HT1080 (cell line): Measurements from ENCODE around the gene DLEU7. TPM values are rescaled to one million over a fixed set of nuclear protein-coding genes. Genes with fewer than 3 reads are reported as not detected.

Experiments
- DNase-seq: peaks from one replicate; pipeline ENCODE4 v3.0.0-alpha.2; 2015; ENCODE audit warnings: low read depth
- polyA plus RNA-seq, 2 experiments: library from polyadenylated mRNA; depleted of rRNA; stranded (reverse); fragments of >200 nt; gene quantifications; 2 replicates each; pipeline ENCODE4 v1.2.3, GENCODE V29; 2015
- total RNA-seq: library from RNA; depleted of rRNA; stranded (reverse); fragments of >200 nt; shearing (Covaris generic); gene quantifications from 2 replicates; pipeline ENCODE4 v1.2.3, GENCODE V29; 2014; rRNA removed

The DLEU7 gene
- not detected in 2 replicates for total RNA-seq
- not detected in 2 replicates for polyA plus RNA-seq (2015; cell fraction: cytosol; rRNA removed)
- polyA plus RNA-seq (2015; cell fraction: nucleus; rRNA removed), result not detected in 2 replicates

GRCh38 chr13:50843257-50844083 is at the start of gene DLEU7:
TSS of gene DLEU7 (minus strand) at chr13:50843692. CDS start at chr13:50843646, 46 bp downstream.
- DNase-seq, result no peak

- DNase-seq, result no peak
Measured at GRCh38 chr13:50892210-50892944, 48.9 kb upstream of the DLEU7 start.

- DNase-seq, result no peak
Measured at GRCh38 chr13:50891206-50891605, 47.7 kb upstream of the DLEU7 start.

- no peak for DNase-seq
Measured at GRCh38 chr13:50889317-50889716, 45.8 kb upstream of the DLEU7 start.

- DNase-seq, result no peak
Measured at GRCh38 chr13:50888362-50888761, 44.9 kb upstream of the DLEU7 start.

- DNase-seq, result no peak
Measured at GRCh38 chr13:50887151-50887550, 43.7 kb upstream of the DLEU7 start.

DNA sequence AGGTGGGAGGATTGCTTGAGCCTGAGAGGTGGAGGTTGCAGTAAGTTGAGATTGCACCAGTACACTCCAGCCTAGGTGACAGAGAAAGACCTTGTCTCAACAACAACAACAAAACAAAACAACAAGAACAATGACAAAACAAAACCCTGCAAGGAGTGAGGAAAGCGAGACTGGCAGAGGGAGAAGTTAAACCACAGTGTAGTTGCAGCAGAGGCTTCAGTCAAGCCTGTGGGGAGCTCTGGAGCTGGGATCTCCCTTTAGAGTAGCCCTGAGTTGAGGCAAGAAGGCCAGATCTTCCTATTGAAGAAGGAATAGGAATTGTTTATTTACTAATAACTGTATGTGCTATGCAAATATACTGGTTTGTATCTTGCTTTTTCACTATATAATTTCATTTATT is 40.8 kb upstream of the DLEU7 start:
- no peak for DNase-seq

- no peak for DNase-seq
Measured at GRCh38 chr13:50883728-50884127, 40.2 kb upstream of the DLEU7 start.

DNA sequence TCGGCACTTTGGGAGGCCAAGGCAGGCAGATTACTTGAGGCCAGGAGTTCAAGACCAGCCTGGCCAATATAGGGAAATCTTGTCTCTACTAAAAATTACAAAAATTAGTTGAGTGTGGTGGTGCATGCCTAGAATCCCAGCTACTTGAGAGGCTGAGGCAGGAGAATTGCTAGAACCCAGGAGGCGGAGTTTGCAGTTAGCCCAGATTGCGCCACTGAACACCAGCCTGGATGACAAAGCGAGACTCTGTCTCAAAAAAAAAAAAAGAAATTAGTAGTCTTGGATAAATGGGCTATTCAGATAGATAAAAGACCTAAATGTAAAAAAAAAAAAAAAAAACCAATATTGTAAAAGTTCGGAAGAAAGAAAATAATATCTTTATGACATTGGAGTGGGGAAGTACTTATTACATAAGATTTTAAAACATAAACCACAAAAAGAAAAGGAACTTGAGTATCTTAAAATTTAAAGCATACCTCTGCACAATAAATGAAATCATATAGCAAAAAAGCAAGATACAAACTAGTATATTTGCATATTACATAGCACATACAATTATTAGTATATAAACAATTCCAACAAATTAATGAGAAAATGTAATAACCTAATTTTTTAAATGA is 39.4 kb upstream of the DLEU7 start:
- DNase-seq, result no peak

- no peak for DNase-seq
Measured at GRCh38 chr13:50873991-50874390, 30.5 kb upstream of the DLEU7 start.

DNA sequence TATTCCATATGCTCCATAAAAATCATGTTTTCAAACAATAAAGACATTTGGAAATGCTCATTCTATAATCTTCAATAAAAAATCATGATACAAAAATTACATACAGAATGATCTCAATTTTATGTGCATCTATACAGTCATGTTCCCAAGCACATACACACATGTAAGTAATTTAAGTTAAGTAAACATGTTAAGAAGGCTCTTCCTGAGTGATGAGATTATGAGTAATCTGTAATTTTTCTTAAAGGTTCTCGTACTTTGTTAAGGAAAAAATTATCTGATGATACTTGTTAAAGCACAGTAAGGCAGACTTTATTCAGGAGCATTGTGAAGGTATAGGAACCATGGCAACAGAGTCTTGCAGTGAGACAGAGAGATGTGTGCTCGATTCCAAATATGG is 30.0 kb upstream of the DLEU7 start:
- no peak for DNase-seq

DNA sequence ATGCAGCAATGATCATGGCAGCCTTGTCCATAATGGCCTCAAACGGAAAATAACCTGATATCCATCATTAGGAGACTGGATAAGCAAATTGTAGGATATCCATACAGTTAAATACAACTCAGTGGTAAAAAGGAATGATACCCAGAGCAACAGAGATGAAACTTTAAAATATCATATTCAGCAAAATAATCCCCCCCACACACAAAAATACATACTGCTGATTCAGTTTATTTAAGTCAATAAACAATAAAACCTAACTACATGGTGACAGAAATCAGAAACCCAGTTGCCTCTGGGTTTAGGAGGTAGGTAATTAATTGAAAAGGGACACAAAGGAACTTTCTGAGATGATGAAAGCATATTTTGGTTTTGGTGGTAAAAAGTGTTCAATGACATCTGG is 27.9 kb upstream of the DLEU7 start:
- DNase-seq, result no peak

- no peak for DNase-seq
Measured at GRCh38 chr13:50867637-50867945, 24.1 kb upstream of the DLEU7 start.

DNA sequence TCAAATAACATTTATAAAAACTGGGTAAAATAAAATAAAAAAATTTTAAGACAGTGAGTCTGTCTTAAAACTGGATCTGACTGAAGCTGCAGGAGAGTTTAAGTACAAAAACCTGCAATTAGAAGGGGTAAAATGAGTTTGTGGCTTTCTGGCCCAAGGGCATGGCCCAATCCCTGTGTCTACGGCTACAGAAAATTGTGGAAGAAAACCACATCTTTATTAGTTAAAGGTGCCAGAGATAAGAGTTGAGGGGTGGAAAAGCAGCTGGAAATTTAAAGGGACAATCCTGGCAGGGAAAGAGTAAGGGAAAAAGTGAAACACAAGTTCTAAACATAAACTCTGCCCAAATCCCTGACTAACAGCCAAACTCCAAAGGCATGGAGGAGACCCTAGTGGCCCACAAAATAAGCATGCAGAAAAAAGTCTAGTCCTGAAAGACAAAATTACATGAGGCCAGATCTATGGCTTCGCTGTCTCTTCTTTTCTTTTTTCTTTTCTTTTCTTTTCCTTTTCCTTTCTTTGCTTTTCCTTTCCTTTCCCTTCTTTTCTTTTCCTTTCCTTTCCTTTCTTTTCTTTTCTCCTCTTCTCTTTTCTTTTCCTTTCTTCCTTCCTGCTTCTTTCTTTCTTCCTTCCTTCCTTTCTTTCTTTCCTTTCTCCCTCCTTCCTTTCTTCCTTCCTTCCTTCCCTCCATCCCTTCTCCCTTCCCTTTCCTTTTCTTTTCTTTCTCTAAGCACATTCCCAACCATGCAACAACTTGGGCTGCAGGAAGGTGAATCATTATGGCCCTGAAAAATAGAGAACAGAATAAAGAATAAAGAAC is 23.5 kb upstream of the DLEU7 start:
- no peak for DNase-seq

- no peak for DNase-seq
Measured at GRCh38 chr13:50864492-50864891, 21.0 kb upstream of the DLEU7 start.

GRCh38 chr13:50855681-50856080 is 12.2 kb upstream of the DLEU7 start:
- no peak for DNase-seq

DNA sequence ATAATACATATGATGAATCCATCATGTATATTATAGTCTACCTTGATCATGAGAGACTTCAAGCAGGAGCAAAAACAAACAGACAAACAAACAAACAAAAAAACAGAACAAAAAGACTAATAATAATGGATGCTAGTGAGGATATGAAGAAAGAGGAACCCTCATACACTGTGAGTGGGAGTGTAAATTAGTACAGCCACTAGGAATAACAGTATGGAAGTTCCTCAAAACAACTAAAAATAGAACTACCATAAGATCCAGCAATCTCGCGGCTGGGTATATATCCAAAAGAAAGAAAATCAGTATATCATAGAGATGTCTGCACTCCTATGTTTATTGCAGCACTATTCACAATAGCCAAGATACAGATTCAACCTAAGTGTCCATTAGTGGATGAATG is 7.0 kb upstream of the DLEU7 start:
- DNase-seq, result no peak

GRCh38 chr13:50847501-50847900 is 4.0 kb upstream of the DLEU7 start:
- DNase-seq, result no peak

GRCh38 chr13:50846861-50847475 is 3.5 kb upstream of the DLEU7 start:
- DNase-seq, result no peak

DNA sequence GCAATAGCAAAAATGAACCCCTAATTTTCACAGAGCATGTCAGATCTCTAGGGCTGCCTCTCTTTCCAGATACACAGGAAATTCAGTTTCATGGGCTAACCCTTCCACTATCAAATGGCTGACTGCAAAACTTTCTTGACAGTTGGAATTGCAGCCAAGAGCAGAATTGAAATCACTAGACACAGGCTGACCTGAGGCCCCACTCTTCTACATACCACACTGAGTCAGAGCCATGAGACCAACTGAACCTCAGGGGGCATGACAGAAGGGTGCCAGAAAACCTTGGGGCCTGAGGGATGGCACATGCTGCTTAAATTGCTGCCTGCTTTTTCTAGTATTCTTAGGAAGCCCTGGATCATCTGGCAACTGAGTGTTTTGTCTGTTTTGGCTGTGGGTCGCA is 1.7 kb upstream of the DLEU7 start:
- peak; percentile 10 for DNase-seq
